Dedifferentiated amniotic fluid mesenchymal stem cell (primary cell): Measurements from ENCODE around the gene OSBPL9.
A peak's percentile ranks its signal among the peaks of the same experiment; 100 is the strongest.
"Not testable (repeated sequence)": the region's sequence is repeated elsewhere in the genome, so short reads cannot be mapped to it uniquely, and the experiment has no call there.

ENCODE experiments used
- DNase-seq: peaks from one replicate; pipeline ENCODE4 v3.0.0-alpha.2; 2016; ENCODE audit errors: extremely low spot score

OSBPL9 gene

DNA sequence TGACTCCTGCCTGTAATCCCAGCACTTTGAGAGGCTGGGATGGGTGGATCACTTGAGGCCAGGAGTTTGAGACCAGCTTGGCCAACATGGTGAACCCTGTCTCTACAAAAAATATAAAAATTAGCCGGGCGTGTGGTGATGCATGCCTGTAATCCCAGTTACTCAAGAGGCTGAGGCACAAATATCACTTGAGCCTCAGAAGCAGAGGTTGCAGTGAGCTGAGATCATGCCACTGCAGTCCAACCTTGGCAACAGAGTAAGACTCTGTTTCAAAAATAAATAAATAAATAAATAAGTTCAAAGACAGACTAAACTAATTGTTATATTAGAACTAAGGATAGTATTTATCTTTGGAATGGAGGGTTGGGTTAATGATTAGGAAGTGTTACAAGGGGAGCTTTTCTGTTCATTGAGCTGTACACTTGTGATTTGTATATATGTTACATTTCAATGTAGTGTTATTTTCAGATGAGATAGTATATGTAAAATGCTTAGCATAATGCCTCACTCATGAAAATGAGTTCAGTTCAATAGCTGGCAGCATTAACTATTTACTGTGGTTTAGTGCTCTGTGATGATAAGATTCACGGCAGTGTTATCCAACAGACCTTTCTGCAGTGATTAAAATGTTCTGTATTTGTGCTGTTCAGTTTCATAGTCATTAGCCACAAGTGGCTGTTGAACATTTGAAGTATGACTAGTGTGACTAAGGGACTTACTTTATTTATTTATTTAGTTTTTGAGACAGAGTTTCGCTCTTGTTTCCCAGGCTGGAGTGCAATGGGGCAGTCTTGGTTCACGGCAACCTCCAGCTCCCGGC lies 47.7 kb downstream of the OSBPL9 start:
- no peak for DNase-seq

DNA sequence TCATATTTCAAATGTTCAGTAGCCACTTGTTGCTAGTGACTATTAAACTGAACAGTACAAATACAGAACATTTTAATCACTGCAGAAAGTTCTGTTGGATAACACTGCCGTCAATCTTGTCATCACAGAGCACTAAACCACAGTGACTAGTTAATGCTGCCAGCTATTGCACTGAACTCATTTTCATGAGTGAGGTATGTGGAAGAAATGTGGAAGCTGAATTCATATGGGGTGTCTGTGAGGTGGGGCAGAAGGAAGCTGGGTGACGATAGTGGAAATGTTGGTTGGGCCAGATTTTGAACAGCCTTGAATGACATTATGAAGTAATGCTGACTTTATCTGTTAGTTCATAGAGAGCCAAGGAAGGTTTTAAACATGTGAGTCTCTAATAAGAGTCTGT lies 49.6 kb downstream of the OSBPL9 start:
- no peak for DNase-seq

GRCh38 chr1:51667561-51667960 lies 50.7 kb downstream of the OSBPL9 start:
- DNase-seq: no peak

DNA sequence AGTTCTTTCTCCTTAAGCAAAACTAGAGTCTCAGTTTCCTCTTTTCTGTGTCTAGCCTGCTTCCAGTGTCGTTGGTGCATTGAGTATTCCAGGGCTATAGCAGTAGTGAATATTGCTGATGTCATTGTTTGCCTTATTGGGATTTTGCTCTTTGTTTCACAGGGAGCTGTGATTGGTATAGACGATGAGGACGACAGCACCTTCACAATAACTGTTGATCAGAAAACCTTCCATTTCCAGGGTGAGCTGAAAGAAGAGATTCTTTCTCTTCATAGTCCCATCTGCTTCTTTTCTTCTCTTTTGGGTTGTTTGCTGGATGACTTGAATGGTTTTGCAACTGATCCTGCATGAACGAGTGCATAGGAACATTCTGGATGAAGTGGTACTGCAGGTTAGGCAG lies 52.4 kb downstream of the OSBPL9 start:
- DNase-seq: no peak

- DNase-seq: no peak
Measured at GRCh38 chr1:51669816-51670215, 52.9 kb downstream of the OSBPL9 start.

DNA sequence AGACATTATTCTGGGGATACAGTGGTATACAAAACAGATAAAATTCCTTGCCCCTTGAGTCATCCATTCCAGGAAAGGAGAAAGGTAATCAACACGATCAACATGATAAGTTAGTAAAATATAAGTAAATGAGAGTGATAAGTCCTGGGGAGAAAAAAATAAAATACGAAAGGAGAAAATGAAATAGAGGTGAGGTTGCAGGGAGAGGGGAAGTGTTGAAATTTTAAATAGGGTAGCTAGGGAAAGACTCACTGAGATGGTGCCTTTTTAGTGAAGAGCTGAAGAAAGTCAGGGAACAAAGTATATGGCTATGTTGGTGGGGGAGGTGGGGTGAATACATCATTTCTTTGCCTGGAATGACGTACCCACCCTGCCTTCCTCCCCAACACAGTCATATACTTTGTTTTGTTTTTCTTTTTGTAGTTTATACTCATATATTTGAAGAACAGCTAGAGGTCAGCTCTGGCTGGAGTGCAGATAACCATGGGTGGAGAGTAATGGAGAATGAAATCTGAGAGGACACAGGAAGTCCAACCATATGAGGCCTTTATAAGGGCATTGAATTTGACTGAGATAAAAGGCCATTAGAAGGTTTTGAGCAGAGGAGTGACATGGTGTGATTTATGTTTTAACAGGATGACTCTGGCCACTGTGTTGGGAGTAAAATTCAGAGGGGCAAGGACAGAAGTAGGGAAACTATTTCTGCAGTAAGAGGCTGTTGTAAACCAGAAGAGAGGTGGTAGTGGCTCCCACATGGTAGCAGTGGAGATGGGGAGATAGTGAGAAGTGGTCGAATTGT lies 54.8 kb downstream of the OSBPL9 start:
- DNase-seq: peak; percentile 31

GRCh38 chr1:51673279-51673678 lies 56.4 kb downstream of the OSBPL9 start:
- DNase-seq: no peak

DNA sequence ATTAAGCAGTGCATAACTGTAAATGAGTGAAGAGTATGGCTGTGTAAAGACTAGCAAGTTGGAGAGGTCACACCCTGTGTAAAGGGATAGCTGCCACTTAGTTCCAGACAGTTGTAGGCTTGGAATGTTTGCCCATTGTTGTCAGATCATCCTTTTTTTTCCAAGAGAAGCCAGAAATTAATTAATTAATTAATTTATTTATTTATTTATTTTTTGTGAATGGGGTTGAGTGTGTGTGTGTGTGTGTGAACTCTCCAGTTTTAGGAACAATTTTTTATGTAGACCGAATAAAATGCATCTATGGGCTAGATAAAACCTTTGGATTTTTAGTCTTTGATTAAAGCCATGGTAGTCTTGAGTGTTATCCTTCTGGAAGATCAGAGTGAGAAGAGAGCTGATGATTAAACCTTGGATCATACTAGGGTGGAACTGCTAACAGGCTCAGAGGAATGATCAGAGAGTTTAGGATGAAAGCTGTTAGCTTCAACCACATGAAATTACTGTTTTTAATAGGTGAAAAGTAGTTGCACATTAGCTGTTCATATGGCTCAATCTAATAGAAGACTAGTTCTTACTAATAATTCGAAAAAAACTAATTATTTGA lies 58.4 kb downstream of the OSBPL9 start:
- no peak for DNase-seq

GRCh38 chr1:51679435-51679834 lies 62.5 kb downstream of the OSBPL9 start:
- DNase-seq: no peak

DNA sequence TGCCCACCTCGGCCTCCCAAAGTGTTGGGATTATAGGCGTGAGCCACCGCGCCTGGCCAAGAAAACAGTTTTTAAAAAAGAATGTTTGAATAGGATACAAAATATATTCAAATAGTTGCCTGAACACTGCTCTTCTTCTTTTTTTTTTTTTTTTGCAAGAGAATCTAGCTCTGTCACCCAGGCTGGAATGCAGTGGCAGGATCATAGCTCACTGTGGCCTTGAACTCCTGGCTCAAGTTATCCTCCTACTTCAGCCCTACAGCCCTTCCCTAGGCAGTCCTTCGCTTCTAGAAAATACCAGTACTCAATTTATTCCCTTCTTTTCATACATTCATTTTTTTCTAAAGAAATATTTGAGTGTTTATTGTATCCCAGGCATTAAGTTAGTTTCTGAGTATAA lies 67.9 kb downstream of the OSBPL9 start:
- no peak for DNase-seq

DNA sequence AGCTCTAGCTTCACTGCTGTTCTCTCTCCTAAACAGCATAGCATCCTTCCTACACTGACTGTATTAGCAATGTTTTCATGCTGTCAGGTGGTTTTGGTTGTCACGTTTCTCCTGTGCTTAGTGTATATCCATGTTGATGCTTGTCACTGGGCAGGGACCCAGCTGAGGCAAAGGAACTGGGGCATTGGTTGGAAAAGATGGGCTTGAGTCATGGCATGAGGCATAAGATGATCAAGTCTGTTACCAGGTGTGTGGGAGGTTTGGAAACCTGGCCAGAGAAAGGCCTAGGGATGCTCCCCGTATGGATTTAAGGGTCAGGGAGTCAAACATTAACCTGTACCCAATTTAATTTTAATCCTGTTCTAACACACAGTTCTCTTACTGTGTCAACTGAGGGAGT lies 69.6 kb downstream of the OSBPL9 start:
- DNase-seq: no peak

- DNase-seq: no peak
Measured at GRCh38 chr1:51689075-51689440, 72.2 kb downstream of the OSBPL9 start.

- no peak for DNase-seq
Measured at GRCh38 chr1:51689643-51690042, 72.8 kb downstream of the OSBPL9 start.

- DNase-seq: no peak
Measured at GRCh38 chr1:51690285-51690961, 73.5 kb downstream of the OSBPL9 start.

GRCh38 chr1:51691920-51692319 lies 75.0 kb downstream of the OSBPL9 start:
- DNase-seq: no peak

- no peak for DNase-seq
Measured at GRCh38 chr1:51693419-51694155, 76.7 kb downstream of the OSBPL9 start.

- no peak for DNase-seq
Measured at GRCh38 chr1:51697166-51697565, 80.3 kb downstream of the OSBPL9 start.

GRCh38 chr1:51699391-51699790 lies 82.5 kb downstream of the OSBPL9 start:
- no peak for DNase-seq

DNA sequence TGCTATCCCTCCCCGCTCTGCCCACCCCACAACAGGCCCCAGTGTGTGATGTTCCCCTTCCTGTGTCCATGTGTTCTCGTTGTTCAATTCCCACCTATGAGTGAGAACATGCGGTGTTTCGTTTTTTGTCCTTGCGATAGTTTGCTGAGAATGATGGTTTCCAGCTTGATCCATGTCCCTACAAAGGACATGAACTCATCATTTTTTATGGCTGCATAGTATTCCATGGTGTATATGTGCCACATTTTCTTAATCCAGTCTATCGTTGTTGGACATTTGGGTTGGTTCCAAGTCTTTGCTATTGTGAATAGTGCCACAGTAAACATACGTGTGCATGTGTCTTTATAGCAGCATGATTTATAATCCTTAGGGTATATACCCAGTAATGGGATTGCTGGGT lies 84.9 kb downstream of the OSBPL9 start:
- DNase-seq: not testable (repeated sequence)

DNA sequence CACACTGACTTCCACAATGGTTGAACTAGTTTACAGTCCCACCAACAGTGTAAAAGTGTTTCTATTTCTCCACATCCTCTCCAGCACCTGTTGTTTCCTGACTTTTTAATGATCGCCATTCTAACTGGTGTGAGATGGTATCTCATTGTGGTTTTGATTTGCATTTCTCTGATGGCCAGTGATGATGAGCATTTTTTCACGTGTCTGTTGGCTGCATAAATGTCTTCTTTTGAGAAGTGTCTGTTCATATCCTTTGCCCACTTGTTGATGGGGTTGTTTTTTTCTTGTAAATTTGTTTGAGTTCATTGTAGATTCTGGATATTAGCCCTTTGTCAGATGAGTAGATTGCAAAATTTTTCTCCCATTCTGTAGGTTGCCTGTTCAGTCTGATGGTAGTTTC lies 85.3 kb downstream of the OSBPL9 start:
- DNase-seq: not testable (repeated sequence)

- no peak for DNase-seq
Measured at GRCh38 chr1:51705035-51705434, 88.1 kb downstream of the OSBPL9 start.
